GM12801 (cell line): ENCODE data around the gene LSM14B.

Source experiments
- TF ChIP-seq, protein P1 (sequence below): IDR thresholded peaks from one replicate; pipeline ENCODE4 v1.5.1; 2011; ENCODE audit warnings: control low read depth; ENCODE audit not compliant: insufficient read length; ENCODE audit errors: extremely low read depth

The LSM14B gene

DNA sequence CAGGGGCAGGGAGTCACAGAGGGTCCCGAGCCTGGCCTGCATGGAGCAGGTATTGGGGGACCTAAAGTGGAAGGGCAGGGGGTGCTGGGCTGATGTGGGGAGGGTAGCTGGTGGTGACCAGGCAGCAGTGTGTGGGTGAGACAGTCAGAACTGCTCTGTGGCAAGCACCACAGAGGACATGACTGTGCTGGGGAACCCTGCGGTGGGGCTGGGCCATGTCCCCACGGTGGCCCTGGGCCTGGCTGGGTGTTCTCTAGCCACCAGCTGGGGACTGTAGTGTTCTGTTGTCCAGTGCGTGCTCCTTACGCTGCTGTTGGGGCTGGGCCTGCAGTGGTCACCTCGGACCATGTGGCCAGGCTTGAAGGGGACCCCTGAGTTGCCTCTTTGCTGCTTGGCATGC, 24.9 kb downstream of the LSM14B start:
- TF ChIP-seq, protein P1, sequence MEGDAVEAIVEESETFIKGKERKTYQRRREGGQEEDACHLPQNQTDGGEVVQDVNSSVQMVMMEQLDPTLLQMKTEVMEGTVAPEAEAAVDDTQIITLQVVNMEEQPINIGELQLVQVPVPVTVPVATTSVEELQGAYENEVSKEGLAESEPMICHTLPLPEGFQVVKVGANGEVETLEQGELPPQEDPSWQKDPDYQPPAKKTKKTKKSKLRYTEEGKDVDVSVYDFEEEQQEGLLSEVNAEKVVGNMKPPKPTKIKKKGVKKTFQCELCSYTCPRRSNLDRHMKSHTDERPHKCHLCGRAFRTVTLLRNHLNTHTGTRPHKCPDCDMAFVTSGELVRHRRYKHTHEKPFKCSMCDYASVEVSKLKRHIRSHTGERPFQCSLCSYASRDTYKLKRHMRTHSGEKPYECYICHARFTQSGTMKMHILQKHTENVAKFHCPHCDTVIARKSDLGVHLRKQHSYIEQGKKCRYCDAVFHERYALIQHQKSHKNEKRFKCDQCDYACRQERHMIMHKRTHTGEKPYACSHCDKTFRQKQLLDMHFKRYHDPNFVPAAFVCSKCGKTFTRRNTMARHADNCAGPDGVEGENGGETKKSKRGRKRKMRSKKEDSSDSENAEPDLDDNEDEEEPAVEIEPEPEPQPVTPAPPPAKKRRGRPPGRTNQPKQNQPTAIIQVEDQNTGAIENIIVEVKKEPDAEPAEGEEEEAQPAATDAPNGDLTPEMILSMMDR, result no peak

DNA sequence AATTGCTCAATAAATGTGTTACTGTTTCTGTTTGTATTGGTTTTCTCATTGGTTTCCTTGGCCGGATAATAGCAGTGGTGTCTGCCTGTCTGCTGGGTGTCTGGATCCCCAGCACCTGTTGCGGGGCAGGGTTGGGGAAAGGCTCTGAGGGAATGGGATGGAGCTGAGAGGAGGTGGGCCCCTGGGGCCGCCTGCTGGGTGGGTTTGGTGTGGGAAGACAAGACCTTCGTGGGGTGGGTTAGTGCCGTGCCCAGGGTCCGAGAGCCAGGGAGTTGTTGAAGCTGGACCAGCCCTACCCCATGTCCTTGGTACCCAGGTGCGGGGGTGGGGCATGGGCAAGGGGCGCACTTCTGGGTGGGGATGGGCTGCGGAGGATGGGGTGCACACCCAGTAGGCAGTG, 25.3 kb downstream of the LSM14B start:
- TF ChIP-seq, protein P1, result no peak

DNA sequence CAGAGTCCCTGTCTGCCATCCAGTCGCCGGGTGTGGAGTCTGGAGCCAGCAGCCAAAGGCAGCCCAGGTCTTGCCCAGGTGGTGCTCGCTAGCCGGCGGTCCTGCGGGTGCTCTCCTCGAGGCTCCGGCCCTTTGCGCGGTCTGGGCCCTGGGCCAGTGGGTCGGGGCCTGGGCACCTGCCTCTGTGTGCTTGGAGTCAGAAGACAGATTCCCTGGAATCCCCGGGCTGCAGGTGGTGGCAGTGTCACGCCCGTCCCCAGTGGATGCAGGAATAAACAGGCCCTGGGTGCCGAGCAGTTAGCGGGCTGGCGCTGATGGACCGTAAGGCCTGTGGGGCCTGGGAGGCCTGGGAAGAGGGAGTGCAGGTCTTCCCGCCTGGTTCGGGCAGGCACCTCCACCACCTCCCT, 26.6 kb downstream of the LSM14B start:
- TF ChIP-seq, protein P1, result no peak

DNA sequence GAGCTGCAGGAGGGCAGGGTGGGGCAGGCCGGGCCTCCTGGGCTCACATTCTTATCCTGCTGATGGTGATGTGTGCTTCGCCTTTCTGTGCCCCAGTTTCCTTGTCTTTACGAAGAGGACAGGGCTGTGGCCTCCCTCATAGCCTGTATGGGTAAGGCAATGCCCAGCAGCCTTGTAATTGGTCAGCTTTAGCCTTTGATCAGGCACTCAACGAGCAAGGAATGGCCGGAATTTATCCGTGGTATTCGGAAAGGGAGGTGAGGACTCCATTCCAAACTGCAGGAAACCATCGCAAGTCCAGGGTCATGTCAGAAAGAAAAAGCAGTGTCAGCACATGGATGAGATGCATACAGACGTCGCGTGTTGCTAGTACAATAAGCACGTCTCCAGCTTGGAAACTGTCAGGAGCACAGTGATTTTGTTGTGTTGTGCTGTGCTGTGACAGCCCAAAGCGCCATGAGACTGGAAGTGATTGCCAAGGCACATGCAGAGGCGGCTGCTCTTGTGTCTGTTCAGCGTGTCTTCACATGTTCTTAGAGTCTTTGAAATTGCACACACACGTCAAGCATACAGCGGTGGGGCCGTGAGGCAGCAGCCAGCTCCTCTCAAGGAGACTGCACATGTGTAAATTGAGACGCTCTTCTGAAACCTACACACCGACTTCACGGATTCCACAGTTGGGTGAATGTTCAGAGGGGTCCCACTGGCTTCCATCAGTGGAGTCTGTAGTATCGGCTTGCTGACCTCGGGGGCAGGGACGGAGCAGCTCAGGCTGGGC, 27.4 kb downstream of the LSM14B start:
- TF ChIP-seq, protein P1, result no peak

DNA sequence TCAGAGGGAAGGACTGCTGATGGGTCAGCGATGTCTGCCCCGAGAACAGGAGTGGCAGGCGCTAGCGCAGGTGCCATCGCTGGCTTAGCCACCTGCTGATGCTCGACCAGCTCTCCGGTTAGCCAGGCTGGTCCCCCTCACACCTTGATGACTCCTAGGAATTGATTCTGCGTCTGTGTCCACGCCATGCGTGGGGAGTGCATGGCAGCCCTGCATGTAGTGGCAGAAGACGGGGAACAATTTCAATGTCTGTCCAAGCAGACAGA, 28.0 kb downstream of the LSM14B start:
- TF ChIP-seq, protein P1, result no peak

DNA sequence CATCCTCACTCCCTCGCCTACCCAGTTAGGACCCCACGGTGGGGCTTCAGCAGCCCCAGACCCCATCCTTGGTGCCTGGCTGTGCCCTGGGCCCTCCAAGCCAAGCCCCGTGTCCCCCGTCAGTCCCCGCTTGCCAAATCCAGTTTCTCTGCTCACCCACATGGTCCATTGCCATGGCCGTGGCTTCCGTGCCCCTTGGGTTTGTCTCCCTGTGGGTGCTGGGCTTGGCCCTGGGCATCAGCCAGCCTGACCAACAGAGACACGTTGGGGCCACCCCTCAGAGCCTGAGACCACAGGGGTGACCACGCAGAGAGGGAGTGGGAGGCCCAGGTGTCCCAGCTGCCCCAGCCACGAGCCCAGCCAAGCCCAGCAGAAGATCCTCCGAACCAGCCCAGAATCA, 28.9 kb downstream of the LSM14B start:
- TF ChIP-seq, protein P1, result no peak

DNA sequence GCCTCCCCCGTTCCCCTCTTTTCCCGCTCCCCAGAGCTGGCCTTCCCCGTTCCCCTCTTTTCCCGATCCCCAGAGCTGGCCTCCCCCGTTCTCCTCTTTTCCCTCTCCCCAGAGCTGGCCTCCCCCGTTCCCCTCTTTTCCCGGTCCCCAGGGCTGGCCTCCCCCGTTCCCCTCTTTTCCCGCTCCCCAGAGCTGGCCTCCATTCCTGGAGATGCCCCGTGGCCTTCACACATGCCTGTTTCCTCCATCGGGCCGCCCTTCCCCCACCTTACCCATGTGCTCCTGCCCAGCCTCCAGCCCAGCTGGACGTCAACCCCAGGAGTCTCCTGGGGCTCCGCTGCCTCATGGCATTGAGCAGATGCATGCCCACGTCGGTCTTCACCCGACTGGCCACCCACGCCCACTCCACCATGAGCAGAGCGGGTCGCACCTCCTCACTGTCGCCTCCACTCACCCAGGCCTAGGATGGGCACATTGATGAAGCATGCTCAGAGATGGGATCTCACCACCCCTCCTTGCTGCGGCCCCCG, 29.6 kb downstream of the LSM14B start:
- TF ChIP-seq, protein P1, result no peak
